Superior temporal gyrus (tissue), 1 donor: ENCODE results near the gene TOX3.
A peak's percentile ranks its signal among the peaks of the same experiment; 100 is the strongest.

Experiments
- DNase-seq: peaks from one replicate; pipeline ENCODE4 v3.0.0-alpha.2; 2016; ENCODE audit errors: extremely low spot score

Gene TOX3

DNA sequence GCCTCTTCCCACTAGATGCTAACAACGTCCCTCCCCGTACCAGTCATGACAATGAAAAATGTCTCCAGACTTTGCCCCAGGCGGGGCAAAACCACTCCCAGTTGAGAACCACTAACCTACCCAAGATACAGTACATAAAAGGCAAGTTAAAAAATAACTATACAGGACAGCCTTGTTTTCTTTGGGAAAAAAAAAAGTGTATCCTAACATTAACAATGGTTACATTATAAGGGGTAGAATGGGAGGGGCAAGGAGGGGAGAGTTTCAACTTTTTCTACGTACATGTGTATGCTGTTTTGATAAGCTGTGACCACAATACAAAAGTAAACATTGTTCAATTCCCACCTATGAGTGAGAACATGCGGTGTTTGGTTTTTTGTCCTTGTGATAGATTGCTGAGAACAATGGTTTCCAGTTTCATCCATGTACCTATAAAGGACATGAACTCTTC is 94.9 kb downstream of the TOX3 start:
- no peak for DNase-seq

DNA sequence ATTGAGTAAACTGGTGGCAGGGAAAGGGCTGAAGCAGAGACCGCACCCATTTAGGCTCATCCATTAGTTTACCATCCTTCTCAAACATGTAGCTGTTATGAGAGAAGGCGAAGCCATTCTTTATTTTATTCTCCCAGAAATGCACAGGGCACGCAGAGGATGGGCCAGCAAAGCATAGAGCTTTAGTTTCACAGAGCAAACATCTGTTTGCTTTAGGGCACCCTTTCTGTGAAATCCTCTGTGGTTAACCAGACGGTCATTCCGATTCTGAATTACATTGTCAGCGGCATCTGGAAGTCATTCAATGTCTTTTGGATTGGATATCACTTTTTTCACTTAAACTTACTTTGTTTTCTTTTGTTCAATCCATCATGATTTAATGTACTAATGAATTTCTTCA is 96.0 kb downstream of the TOX3 start:
- DNase-seq = no peak

DNA sequence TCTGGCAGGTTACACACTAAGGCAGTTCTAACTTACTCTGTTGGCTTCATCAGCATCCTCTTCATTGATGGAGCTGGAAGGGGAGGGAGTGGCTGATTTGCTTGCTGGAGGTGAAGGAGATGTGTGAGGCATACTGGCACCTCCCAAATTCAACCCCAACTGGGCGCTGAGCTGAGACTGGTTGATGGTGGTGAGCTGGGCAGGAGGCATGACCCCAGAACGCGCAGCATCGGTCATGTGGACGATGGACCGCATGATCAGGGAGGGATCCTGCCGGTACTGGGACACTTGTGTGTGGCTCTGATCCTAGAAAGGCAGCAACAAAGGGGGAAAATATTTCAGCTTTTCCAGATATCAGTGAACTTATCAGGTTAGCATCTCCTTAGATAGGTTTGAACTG is 96.7 kb downstream of the TOX3 start:
- DNase-seq = no peak

DNA sequence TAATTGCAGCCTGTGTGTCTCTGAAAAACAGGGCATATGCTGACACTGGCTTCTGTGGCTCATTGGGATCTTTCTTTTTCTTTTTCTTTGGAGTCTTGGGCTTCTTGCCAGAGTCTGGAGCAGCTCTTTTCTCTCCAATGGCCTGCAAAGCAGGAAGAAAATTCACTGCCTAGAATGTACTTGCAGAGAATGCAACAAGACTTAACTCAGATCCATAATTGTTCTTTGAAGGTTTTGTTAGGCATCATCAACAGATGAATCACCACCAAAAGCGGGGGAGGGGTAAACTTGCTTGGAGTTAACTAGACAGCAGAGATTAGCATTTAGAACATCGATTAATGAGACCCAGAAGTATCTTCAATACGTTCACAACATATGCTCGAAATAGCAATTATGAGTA is 100.9 kb downstream of the TOX3 start:
- DNase-seq = peak; percentile 71

DNA sequence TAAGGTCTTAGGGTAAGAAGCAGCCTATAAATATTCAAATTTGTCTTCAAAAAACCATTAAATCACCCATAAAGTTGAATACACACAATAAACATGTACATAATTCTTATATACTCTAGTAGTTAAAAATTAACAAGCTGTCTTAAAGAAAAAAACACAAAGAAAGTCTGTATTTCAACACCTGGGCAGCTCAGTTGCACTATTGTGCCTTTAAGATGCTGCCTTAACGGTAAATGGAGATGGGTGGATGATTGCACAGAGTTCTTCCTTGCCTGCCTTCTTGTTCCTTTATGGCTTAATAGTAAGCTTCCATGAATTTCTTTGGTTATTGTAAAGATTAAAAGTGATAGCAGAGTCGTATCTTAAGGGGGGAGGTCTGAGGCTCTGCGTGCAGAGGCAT is 105.1 kb downstream of the TOX3 start:
- DNase-seq = no peak

DNA sequence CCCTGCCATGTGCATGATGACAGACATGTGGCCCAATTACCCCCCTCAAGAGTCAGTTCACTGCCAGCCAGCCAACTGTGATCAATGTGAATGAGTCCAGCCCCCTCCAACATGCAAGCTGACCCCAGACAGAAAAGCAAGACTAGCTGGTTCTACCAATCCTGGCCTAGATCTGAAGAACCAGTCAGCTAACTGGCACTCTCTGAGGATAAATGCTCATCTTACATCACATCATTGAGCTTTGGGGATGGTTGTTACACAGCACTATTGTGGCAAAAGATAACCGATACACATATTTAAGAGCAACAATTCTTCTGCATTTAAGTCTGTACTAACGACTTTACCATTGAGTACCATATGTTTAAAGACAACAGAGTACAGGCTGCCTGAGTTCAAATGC is 106.7 kb downstream of the TOX3 start:
- DNase-seq = no peak

DNA sequence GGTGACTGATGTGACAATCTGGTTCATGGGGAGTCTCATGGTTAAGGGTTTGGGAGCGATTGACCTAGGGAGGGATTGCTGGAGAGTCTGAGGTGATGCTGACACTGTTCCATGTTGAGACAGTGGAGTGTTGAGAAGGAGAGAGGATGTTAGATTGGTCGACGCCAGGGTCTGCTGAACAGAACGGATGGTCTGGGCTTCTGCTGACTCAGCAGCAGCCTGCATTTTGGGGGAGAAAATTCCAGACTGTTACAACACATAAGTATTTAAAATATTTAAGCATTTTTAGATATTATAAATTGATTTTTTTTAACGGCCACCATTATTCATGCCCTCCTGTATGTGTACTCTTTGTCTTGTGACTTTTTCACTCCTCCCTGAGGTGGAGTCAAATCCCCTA is 107.2 kb downstream of the TOX3 start:
- DNase-seq = no peak

DNA sequence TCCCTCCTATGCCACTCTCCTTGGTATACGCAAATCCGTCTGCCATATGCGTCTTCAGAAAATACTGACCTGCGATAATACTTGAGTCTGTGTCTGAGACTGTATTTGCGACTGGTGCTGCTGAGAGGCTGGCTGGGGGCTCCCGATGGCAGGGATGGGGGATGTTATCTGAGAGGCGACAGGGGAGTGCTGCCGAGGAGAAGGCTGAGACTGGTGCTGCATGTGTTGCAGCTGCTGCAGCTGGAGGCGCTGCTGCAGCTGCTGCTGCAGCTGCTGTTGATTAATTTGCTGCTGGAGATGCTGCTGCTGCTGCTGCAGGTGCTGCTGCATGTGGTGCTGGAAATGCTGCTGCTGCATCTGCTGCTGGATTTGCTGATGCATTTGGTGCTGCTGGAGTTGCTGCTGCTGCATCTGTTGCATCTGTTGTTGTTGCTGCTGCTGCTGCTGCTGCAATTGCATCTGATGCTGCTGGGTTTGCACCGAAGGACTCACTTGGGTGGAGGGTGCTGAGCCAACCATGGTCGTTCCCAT is 107.7 kb downstream of the TOX3 start:
- no peak for DNase-seq

DNA sequence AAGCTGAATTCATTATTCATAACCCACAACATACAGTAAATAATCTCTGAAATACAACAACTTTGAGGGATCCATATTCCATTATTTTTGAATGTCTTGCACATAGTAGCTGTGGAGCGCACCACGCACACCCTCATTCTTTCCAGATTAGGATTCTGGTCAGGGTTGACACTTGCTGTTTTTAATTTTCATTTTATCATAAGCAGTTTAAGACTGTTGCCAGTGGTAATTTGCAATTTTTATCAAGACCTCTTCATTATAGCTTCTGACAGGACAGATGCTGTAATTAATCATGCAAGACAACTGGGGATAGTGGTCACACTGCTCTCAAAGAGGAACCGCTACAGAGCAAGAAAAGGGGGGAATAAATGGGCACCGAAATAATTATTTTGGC is 109.7 kb downstream of the TOX3 start:
- DNase-seq = no peak

DNA sequence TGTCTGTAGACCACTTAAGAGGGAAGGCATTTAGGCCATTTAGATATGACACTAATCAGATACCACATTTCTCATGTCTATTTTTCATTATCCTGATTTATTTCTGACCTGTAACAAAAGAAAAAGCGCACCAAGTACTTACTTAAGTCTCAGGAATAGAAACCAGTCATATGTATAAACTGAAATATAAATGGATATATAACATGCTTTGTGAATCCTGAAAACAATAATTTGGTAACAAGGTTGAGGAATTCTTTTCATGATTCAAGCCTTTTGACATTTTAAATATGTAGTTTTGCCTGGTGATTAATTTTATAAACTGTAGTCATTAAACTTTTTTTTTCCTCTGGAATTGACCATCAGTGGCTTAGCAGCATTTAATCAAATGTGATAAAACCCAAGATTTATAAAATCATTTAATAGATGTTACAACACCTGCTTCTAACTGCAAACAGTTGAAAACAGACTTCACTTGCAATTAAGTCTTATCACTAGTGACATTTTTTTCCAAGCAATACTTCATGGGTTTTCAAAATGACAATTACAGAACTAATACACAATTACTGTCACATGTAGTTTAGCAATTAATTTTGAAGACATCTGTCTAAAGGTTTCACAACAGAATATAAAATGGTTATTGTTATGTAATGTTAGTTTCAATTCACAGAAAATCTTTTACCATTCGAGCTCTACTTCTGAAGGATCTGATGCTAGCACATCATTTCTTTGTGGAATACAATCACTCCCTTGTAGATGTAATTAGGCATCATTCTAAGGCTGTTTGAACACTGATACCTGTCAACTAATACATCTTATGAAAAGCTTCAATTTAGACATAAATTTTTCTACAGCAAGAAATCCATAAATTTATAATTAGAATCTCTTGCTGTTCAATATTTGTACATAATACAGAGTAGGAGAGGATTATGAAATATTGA is 110.3 kb downstream of the TOX3 start:
- DNase-seq = no peak

DNA sequence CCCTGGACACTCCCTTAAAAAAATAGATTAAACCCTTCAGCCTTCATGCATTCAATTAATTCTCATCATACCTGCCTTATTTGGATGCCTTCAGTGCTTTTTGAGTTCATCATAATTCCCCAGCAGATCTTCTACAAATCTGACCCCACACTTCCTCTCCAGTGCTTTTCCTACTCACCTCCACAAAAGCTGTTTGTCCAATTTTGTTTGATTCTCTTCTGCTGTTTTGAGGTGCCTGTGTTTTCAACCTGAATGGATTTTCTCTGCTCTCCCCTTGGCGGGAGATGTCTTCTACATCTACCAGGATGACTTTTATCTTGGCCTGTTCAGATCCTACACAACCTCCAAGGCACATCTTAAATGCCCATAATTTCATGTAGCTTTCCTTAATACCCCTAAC is 112.7 kb downstream of the TOX3 start:
- DNase-seq = no peak

DNA sequence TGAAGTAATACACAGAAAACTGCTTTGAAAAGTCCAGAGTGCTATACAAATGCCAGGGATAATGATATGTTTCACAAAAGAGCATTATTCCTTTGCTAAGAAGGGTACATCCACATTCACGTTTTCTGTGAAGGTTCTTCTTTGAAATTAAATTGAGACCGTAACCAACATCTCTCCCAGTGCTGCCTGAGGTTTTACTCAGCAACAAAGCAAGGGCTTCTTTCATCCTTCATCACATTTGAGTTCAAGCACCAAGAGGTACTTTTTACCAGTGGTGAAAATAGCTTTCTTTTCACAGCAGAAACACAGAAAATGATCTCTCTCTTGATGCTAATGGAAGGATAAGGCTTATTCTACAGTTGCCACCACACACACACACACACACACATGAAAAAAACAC is 113.3 kb downstream of the TOX3 start:
- no peak for DNase-seq

DNA sequence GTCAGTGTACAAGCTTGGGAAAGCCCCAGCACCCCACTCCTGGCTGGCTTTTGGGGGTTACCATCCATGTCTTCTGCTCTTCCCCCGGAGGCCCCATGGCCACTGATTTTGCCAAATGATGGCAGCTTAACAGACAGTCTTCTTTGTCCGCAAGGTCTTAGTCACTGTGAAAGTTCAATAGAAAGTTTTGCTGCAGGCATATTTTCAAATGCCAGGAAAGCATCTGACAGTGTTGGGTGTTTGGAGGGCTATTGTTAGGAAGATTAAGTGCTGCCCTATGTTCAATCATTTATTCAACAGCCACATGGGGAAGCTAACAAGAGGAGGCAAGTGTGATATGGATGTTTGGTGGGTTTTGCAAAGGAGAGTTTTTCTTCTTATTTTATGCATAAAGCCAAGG is 122.4 kb downstream of the TOX3 start:
- no peak for DNase-seq

DNA sequence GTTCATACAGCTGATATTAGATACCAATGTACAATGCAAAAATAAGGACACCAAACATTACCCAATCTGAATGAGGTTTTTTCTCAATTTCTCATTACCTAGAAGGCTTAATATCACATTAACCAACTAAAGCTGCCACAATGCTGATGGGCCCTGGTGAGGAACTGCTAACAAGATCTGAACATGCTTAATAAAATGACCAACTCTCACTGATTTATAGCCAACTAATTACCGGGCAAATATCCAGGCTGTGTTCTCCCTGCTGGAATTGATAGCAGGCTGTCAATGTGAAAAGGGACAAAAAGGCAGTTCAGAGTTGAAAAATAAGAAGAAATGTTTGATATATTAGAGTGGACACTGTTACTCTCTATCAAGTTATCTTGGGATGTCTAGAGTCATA is 124.6 kb downstream of the TOX3 start:
- DNase-seq = no peak

DNA sequence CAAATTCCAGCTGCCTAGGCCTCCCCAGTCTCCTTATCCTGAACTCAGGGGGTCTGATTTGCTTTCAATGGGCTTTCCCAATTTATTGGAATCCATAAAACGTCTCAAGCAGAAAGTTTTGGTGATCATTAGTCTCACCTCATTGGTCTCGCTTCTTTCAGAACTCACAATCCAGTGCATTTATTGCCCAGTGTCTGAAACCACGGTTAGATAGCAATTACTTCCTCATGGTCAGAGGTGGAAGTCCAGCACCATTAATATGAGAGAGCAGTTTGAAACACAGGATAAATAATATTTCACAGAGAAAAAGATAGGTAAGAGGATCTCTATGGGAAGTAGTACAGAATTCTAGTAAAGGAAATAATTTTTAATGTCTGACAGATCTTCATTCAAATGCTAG is 128.7 kb downstream of the TOX3 start:
- no peak for DNase-seq

DNA sequence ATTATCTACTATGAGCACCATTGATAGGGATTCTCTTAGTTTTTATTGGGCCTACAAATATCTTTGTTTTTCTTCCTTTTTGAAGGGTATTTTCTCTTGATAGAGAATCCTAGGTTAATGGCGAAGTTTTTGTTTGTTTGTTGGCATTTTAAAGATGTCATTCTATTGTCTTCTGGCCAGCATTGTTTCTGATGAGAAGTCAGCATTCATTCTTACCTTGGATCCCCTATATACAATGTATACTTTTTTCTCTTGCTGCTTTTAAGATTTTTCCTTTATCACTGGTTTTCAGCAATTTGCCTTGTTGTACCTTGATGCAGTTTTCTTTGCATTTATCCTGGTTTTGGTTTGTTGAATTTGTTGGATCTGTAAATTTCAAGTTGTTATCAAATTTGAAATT is 130.1 kb downstream of the TOX3 start:
- no peak for DNase-seq

DNA sequence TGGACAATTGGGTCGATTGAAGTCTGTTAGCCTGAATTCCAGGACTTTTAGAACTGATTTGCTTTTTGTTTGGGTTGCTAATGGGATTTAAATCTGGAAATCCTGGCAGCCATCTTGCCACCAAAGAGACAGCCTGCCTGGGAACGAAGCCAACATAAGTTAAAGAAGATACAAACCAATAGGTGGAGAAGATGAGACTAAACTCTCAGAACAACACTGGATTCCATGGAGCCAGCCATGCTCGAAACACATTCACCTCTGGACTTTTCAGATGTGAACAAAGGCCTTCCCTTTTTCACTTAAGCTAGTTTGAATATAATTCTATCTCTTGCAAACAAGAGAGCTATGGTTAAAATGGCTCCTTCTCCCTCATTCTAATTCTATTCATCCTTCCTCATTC is 135.9 kb downstream of the TOX3 start:
- no peak for DNase-seq

DNA sequence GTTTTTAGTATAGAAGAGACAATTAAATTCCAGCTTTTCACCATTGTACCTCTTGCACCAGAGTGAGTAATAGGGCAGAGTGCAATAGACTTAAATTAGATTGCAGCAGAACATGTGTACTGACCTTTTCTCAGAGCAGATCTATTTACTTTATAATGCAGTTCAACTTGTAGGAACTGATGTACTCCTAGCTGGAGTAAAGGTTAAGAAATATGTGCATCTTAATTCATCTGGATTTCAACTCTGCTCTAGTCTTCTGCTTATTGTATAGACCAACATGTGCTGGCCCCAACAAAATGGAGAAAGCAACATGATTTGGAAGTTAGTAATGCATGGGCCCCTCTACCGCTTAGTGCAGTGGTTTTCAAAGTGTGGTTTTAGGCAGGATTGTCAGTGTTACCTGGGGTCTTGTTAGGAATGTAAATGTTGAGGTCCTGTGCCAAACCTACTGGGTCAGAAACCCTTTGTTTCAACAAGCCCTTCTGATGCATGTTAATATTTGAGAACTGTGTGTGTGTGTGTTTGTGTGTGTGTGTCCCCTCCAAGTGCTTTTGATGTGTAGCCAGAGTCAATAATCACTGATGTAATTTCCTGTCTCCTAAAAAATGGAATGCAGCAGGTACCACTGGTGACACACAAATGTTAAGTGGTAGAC is 138.6 kb downstream of the TOX3 start:
- DNase-seq = no peak

DNA sequence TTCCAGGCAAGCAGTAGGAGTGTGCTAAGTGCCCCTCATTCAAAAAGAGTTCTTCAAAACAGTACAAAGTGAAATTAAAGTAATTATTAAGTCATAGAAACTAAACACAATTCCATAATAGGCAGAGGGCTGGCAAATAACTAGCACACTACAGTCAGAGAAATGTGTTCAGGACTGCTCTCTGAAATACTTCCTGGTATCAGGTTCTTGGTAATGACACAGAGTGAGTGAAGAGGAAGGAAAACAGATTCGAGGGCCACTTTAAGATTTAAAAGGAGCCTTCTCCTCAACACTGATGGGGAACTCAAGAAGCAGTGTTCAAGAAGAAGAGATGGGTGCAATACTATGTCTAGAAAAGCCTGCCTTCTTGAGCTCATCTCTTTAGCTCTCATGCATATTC is 139.2 kb downstream of the TOX3 start:
- DNase-seq = no peak

DNA sequence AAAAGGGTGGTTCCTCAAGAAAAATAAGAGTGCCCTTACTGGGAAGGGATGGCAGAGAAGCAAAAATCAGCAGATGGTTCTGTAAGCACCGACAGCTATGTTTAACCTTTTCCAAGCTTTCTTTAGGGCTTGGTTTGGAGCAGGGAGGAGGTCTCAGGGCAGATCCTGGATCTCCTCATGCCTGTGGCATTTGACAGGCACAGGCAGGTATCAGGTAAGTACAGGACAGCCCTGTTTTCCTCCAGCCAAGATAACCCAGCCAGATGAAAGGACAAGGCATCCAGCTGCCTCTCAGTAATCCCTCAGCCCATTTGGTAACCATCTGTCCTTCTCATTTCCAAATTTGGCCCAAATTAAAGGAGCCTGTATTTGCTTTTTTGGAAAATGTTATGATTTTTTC is 141.5 kb downstream of the TOX3 start:
- DNase-seq = no peak

DNA sequence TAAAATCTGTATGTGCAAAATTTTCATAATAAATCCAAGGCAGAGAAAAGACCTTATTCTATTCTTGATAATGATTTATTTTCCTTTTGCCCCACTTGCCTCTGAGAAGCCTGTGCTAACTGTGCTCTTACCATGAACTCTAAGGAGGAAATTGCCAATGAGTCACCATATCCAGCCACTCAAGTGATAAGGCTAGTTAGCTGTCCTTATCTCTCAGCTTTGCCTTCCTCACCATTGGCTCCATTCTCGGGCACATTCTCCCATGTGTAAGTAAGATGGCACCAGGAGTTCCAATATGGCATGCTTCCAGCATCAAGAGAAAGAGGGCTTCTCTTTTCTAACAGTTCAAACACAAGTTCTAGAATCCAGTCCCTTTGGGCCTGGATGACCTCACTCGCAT is 142.4 kb downstream of the TOX3 start:
- DNase-seq = no peak

DNA sequence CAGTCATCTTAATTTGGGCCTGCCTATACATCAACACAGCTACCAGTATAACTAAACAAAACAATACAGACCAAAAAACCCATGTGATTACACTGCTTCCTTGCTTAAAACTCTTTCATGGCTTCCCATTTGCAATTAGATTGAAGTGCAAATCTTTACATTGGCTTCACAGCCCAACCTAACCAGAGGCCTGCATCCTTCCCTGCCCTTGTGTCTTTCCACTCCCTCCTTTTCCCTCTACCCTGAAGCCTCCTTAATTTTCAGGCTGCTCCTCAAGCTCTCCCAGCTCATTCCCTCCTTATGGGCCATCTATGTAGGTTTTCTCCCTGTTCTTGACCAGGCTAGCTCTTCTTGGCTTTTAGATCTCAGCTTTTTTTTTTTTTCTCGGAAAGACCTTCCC is 147.8 kb downstream of the TOX3 start:
- no peak for DNase-seq

DNA sequence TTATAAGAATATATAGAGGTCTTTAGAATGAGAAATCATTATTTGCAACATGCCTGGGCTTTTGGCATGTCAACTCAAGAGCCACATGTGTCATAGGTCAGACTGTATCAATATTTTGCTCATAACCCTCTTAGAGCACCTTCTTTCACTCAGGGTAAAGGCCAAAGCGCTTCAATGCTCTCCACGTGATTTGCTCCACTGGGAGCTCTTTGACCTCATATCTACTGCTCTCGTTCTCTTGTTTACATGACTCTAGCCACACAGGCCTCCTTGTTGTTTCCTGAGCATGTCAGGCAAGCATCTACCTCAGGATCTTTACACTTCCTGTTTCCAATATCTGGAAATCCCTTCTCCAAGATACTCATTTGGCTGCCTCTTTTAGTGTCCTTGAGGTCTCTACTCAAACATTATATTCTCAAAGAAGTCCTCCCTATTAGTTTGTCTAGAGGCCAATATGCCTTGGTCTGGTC is 148.4 kb downstream of the TOX3 start:
- no peak for DNase-seq
